A673 (cell line): Measurements from ENCODE around the gene ETV6.

Experiments
- CTCF ChIP-seq: fragments of 300-800, 200-600 bp; sonication (generic); conservative IDR thresholded peaks from 2 replicates; pipeline ENCODE4 v1.5.1; 2017; ENCODE audit warnings: low read depth, mild to moderate bottlenecking, antibody characterized with exemption, low read length, moderate library complexity, mixed read lengths
- EZH2 ChIP-seq: fragments of 200-600 bp; sonication (generic); IDR thresholded peaks from 2 replicates; pipeline ENCODE4 v1.6.1; 2017; ENCODE audit warnings: borderline replicate concordance, low read depth, mild to moderate bottlenecking, mixed read lengths, antibody characterized with exemption, low read length; ENCODE audit not compliant: poor library complexity, severe bottlenecking

- TF ChIP-seq CTCF = no peak
- TF ChIP-seq EZH2 = no peak
Measured at GRCh38 chr12:11697131-11697530, 47.7 kb downstream of the ETV6 start.
